ENCODE results near the gene KRTAP10-1.
"Not testable (repeated sequence)": the region's sequence is repeated elsewhere in the genome, so short reads cannot be mapped to it uniquely, and the experiment has no call there.

KRTAP10-1 gene

DNA sequence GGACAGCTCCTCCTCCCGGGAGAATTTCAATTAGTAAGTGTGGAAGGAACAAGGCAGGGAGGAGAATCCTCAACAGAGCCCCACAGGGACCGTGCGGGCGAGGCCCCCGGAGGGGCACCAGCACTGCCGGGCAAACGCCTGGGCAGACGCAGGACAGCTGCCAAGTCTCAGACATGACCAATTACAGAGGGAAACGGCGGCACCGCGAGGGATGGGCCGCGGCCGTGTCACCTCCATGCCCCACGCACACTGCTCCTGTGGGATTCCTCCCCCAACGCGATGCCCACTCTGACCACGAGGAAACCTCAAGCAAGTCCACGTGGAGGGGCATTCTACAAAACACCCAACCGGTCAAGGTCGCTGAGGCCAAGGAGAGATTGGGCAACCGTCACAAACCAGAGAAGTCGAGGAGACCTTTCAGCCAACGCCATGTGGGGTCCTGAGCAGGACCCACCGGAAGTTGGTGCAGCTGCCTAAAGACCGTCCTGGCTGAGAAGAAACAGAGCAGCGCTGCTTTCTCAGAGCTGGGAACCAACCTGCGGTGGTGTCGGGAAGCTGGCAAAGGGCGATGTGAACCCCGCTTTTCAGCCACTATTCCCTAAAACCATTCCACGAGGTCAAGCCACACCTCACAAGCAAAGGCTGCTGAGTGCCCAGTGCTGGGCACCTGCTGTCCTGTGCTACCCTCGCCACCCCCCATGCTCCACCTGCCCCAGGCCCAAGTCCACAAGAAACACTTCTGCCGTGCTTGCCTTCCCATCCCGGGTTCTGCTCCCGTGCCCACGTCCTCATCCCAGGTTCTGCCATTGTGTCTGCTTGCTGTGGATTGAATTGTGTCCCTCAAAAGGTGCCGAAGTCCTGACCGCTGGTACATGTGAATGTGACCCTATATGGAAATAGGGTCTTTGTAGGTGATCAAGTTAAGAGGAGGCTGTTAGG lies 32.1 kb upstream of the KRTAP10-1 start:
- no peak for DNase-seq

GRCh38 chr21:44571296-44571695 lies 31.3 kb upstream of the KRTAP10-1 start:
- DNase-seq, result no peak

GRCh38 chr21:44569861-44570517 lies 30.0 kb upstream of the KRTAP10-1 start:
- no peak for DNase-seq

DNA sequence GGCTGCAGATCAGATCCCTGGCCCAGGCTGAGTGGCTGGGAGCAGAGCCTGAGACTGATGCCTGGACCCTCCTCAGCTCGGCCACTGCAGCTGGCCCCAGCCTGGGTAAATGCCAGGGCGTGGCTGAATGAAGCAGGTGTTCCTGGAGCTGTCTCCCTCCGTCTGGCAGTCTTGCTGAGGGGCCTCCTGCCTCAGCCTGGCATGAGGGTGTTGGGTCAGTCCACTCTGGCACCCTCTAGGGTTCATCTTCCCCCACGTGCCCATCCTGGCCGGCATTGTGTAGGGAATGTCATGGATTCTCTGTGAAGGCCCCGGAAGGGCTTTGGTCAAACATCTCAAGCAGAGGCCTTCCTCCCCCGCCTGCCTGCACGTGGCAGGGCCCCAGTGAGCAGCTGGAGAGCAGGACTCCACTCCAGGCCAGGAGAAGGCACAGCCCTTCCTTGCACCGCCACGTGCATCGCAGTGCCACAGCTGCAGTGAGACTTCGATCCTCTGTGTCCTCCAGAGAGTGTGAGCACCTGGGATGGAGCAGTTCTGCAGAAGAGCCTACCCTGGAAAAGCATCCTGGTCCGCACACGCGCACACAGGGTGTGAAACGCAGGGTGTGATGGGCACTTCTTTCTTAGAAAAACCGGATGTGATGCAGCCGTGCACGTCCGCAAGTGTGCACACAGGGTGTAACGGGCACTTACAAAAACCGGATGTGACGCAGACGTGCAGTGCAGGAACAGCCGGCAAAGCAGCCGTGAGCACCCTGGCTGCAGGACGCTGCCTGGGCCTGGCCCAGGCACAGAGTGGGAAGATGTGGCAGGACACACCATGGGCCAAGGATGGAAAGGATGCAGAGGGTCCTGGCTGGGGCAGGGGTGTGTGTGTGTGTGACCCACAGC lies 28.9 kb upstream of the KRTAP10-1 start:
- no peak for DNase-seq

- no peak for DNase-seq
Observed at GRCh38 chr21:44568261-44568660, 28.3 kb upstream of the KRTAP10-1 start.

DNA sequence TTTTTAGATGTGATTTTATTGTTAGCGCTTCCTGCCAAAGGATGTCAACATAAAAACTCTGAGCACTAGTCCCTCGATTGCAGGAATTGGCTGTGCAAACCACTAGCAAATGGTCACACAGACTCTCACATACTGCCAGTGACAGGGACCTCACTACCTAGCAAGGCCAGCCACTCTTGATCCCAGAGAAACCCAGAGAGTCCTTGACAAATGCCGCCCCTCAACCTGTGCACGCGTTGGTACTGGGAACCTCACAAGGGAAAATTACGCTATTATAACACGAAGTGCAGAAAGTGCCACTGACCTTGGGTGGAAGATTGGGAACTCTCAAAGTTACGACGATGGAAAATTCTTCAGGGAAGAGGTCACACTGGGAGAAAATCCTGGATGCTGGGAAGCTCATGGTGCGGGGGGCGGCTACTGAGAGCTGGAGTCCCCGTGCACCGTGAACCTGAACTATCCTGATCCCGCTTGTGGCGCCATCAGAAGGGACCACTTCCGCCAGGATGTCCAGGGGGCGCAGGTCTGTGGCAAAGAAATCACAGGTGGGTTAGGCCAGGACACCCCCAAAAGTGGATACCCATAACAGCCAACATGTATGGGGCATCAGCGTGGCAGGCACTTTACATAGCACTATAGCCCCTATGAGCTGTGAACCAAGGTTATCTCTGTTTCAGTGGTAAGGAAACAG lies 27.6 kb upstream of the KRTAP10-1 start:
- DNase-seq, result no peak

GRCh38 chr21:44566403-44566802 lies 26.4 kb upstream of the KRTAP10-1 start:
- no peak for DNase-seq

- no peak for DNase-seq
Observed at GRCh38 chr21:44564886-44565598, 25.0 kb upstream of the KRTAP10-1 start.

- no peak for DNase-seq
Observed at GRCh38 chr21:44564099-44564498, 24.1 kb upstream of the KRTAP10-1 start.

DNA sequence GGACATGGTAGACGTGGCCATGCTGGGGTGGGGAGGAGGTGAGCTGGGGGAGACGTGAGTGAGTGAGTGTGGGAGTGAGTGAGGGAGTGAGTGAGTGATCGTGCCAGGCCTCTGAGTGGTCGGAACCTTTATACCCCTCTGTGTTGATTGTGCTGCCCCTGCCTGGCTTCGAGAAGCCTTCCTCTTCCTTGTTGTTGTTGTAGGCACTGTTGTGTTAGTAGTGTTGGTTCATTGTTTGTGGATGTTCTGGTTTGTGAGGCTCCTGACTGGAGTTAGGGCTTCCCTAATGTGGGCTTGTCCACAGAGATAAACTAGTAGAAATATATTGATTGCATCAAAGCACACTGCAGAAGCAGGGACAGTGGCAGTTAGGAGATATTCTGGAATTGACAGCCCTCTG lies 18.7 kb upstream of the KRTAP10-1 start, which contains the start of gene KRTAP10-3:
TSS of gene KRTAP10-3 (minus strand) at position 101 of the 400 bp plus-strand sequence. CDS start at position 21, 80 bp downstream.
- no peak for DNase-seq

DNA sequence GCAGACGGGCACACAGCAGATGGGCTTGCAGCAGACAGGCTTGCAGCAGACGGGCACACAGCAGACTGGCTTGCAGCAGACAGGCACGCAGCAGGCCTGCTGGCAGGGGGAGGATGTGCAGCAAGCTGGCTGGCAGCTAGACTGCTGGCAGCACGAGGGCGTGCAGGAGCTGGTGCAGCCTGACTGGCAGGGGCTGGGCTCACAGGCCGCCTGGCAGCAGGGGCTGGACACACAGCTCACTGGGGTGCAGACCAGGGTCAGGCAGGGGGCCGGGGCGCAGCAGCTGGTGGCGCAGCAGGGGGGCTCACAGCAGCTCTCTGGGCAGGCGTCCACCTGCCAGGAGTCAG lies 18.3 kb upstream of the KRTAP10-1 start:
- DNase-seq, result not testable (repeated sequence)

GRCh38 chr21:44557491-44558328 lies 17.7 kb upstream of the KRTAP10-1 start:
- DNase-seq, result no peak

DNA sequence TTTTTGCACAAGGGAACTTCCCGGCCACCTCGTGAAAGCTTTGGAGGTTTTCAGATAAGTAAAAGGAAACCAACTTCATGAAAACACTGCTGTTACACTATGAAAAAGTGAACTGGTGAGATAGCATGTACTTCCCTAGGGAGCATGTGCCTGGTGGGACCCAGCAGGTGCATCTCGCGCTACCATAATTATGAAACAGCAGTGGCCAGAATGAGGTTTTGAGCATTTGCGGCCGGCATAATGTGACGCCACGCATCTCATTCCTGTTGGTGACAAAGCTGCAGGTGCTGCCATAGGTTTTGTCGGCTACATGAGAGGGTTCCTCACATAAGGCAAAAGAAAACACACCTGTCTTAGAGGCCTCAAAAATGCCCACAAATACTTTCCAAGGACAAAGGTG lies 16.9 kb upstream of the KRTAP10-1 start:
- no peak for DNase-seq

DNA sequence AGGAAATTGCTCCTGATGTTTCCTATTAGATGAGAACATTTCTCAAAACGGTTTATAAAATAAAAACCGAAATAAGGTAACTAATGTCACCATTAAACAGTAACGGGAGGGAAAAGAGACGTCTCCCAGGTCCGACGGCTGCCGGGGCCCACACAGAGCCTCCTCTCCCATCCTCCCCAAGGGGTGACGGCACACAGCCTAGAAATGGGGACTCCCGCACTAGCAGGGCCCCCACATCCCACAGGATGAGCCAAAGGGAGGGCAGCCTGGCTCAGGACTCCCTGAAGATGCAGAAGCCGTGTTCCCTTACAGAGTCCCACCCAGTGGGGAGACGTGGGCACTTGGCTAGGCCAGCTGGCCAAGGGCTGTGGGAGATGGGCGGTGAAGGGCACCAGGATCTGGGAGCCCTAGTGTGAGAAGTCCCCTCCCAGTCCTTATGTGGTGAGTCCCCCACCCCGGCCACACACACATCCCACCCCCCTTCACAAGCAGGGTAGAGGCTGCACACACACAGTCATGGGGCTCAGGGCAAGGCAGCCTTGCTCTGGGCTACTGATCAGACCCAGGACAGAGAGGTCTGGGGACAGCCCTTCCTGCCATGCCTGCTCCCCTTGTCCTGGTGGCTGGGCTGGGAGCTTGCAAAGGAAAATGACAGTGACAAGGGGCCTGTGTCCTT lies 15.3 kb upstream of the KRTAP10-1 start:
- no peak for DNase-seq

DNA sequence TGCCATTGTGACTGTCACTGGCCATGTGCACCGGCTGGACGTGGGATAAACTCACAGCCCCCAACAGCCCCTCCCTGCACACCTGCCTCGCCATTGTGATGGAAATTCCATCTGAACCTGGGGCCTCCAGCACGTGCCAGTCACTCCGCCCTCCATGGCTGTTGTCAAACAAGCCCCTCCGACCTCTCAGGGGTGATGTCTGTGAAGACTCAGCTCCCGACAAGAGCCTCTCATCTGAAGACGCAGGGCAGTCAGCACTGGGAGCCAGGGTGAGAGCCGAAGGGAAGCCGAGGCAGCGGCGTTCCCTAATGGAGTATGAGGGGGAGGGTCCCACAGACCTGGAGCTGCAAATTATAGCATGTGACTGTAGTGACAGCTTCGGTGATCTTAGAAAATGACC lies 12.7 kb upstream of the KRTAP10-1 start:
- no peak for DNase-seq

GRCh38 chr21:44552136-44552535 lies 12.1 kb upstream of the KRTAP10-1 start:
- DNase-seq, result no peak

DNA sequence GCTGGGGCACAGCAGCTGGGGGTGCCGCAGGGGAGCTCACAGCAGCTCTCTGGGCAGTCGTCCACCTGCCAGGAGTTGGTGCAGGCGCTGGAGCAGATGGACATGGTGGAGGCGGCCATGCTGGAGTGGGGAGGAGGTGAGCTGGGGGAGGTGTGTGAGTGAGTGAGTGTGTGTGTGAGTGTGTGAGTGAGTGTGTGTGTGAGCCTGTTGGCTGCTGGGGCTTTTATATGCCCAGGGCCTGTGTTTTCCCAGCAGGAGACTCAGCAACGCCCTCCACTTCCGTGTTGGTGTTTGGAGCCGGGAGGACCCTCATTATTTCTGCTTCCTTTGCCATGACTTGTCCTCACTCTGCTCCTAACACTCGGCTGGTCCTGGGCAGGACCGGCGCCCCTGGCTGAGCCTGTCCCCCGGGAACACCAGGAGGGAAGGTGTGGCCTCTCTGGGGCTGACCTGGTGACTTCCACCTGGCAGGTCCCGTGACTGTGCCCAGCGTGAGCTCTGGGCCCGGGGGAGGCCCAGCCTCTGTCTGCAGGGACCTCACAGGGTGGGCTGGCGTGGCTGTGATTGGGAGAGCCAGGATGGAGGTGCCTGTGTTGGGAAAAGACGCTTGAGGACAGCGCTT lies 11.5 kb upstream of the KRTAP10-1 start, which contains the start of gene KRTAP10-2:
TSS of gene KRTAP10-2 (minus strand) at position 166 of the 622 bp plus-strand sequence. CDS start at position 119, 47 bp downstream.
- DNase-seq, result no peak

GRCh38 chr21:44550807-44551206 lies 10.8 kb upstream of the KRTAP10-1 start:
- DNase-seq, result no peak
